ENCODE results near the gene C1orf226.
"Not testable (repeated sequence)": the region's sequence is repeated elsewhere in the genome, so short reads cannot be mapped to it uniquely, and the experiment has no call there.

The C1orf226 gene

GRCh38 chr1:162381383-162381782, at the start of gene C1orf226:
Gene C1orf226 (plus strand): TSS chr1:162381728. CDS start chr1:162381902, 174 bp downstream.
- no peak for DNase-seq (ENCODE audit: low read depth in 1 of 2, low spot score in 1 of 2)

- no peak for DNase-seq (ENCODE audit: low read depth in 1 of 2, low spot score in 1 of 2)
Observed at GRCh38 chr1:162333991-162334390, 47.5 kb upstream of the C1orf226 start.

- no peak for DNase-seq (ENCODE audit: low read depth in 1 of 2, low spot score in 1 of 2)
Observed at GRCh38 chr1:162335126-162335525, 46.4 kb upstream of the C1orf226 start.

GRCh38 chr1:162336621-162337285, 44.8 kb upstream of the C1orf226 start:
- no peak for DNase-seq (ENCODE audit: low read depth in 1 of 2, low spot score in 1 of 2)

- no peak for DNase-seq (ENCODE audit: low read depth in 1 of 2, low spot score in 1 of 2)
Observed at GRCh38 chr1:162342452-162342983, 39.0 kb upstream of the C1orf226 start.

- DNase-seq (ENCODE audit: low read depth in 1 of 2, low spot score in 1 of 2): no peak
Observed at GRCh38 chr1:162343470-162343869, 38.1 kb upstream of the C1orf226 start.

GRCh38 chr1:162347281-162347680, 34.2 kb upstream of the C1orf226 start:
- no peak for DNase-seq (ENCODE audit: low read depth in 1 of 2, low spot score in 1 of 2)

- no peak for DNase-seq (ENCODE audit: low read depth in 1 of 2, low spot score in 1 of 2)
Observed at GRCh38 chr1:162349635-162350330, 31.7 kb upstream of the C1orf226 start.

GRCh38 chr1:162351246-162351842, 30.2 kb upstream of the C1orf226 start:
- no peak for DNase-seq (ENCODE audit: low read depth in 1 of 2, low spot score in 1 of 2)

GRCh38 chr1:162351874-162352273, 29.7 kb upstream of the C1orf226 start:
- not testable (repeated sequence) for DNase-seq (ENCODE audit: low read depth in 1 of 2, low spot score in 1 of 2)

- no peak for DNase-seq (ENCODE audit: low read depth in 1 of 2, low spot score in 1 of 2)
Observed at GRCh38 chr1:162353078-162353477, 28.4 kb upstream of the C1orf226 start.

- DNase-seq (ENCODE audit: low read depth in 1 of 2, low spot score in 1 of 2): no peak
Observed at GRCh38 chr1:162353702-162354101, 27.8 kb upstream of the C1orf226 start.

- no peak for DNase-seq (ENCODE audit: low read depth in 1 of 2, low spot score in 1 of 2)
Observed at GRCh38 chr1:162357681-162358266, 23.8 kb upstream of the C1orf226 start.

GRCh38 chr1:162358928-162359327, 22.6 kb upstream of the C1orf226 start:
- no peak for DNase-seq (ENCODE audit: low read depth in 1 of 2, low spot score in 1 of 2)

GRCh38 chr1:162359523-162360236, 21.8 kb upstream of the C1orf226 start:
- no peak for DNase-seq (ENCODE audit: low read depth in 1 of 2, low spot score in 1 of 2)

GRCh38 chr1:162360237-162360873, 21.2 kb upstream of the C1orf226 start:
- no peak for DNase-seq (ENCODE audit: low read depth in 1 of 2, low spot score in 1 of 2)

GRCh38 chr1:162360874-162361260, 20.7 kb upstream of the C1orf226 start:
- DNase-seq (ENCODE audit: low read depth in 1 of 2, low spot score in 1 of 2): no peak

- no peak for DNase-seq (ENCODE audit: low read depth in 1 of 2, low spot score in 1 of 2)
Observed at GRCh38 chr1:162361349-162361748, 20.2 kb upstream of the C1orf226 start.

- no peak for DNase-seq (ENCODE audit: low read depth in 1 of 2, low spot score in 1 of 2)
Observed at GRCh38 chr1:162363823-162364222, 17.7 kb upstream of the C1orf226 start.

- DNase-seq (ENCODE audit: low read depth in 1 of 2, low spot score in 1 of 2): no peak
Observed at GRCh38 chr1:162364498-162364897, 17.0 kb upstream of the C1orf226 start.
